ENCODE data around the gene ADGRG6. TPM values are rescaled to one million over a fixed set of nuclear protein-coding genes. Genes with fewer than 3 reads are reported as not detected.

Gene ADGRG6
- total RNA-seq, 4 donors from 2014 or later = 15.7 to 75.2 (median 19.2) TPM

- Histone ChIP-seq H3K4me3 (no peak overlapping the region), H3K27me3 (no peaks in the 10 kb centered on the region), H3K27ac (no peak overlapping the region), H3K9me3 (no peaks in the 10 kb centered on the region), H3K36me3 (no peaks in the 10 kb centered on the region), H3K4me1 (no peaks in the 10 kb centered on the region)
- in situ Hi-C loops (cut with MboI; ENCODE audit: low pct_ligation_motif_present in 1 of 4, low pct_unique_long_range_greater_than_20kb in 1 of 4, low sequenced_read_pairs in 3 of 4) = no loop called here
- no peak for TF ChIP-seq POLR2A (IDR thresholded peaks at IDR 0.05)
- TF ChIP-seq CTCF (IDR thresholded peaks at IDR 0.05) = no peak
- TF ChIP-seq POLR2AphosphoS5 (IDR thresholded peaks at IDR 0.05) = no peak
- TF ChIP-seq EP300 (IDR thresholded peaks at IDR 0.05; ENCODE audit: low read depth) = no peak
- 79 to 86% methylated on average over 2 of the region's 2 CpGs for WGBS, 2 donors (ENCODE audit: low coverage in 1 of 2)
- no peak for DNase-seq
- intact Hi-C loops (cut with DNase I; ENCODE audit: low total_unique reads) = no loop called here
Observed at GRCh38 chr6:142309426-142309825, 7.6 kb downstream of the ADGRG6 start.

- 62% methylated on average over 2 of the region's 2 CpGs; no CpG with 5 or more reads in 1 of the 2 donors for WGBS, 2 donors (ENCODE audit: low coverage in 1 of 2)
- no peak for DNase-seq
- TF ChIP-seq POLR2A (IDR thresholded peaks at IDR 0.05) (no peak), EP300 (IDR thresholded peaks at IDR 0.05; ENCODE audit: low read depth) (no peak)
- Histone ChIP-seq H3K4me3 (no peak overlapping the region), H3K27me3 (no peaks in the 10 kb centered on the region), H3K36me3 (no peaks in the 10 kb centered on the region), H3K27ac (no peak overlapping the region), H3K4me1 (no peaks in the 10 kb centered on the region), H3K9me3 (no peaks in the 10 kb centered on the region)
- intact Hi-C loops (cut with DNase I; ENCODE audit: low total_unique reads) = no loop called here
- in situ Hi-C loops (cut with MboI; ENCODE audit: low pct_ligation_motif_present in 1 of 4, low pct_unique_long_range_greater_than_20kb in 1 of 4, low sequenced_read_pairs in 3 of 4) = no loop called here
Observed at GRCh38 chr6:142313284-142313683, 11.5 kb downstream of the ADGRG6 start.

- Histone ChIP-seq H3K27ac (no peak overlapping the region), H3K27me3 (no peaks in the 10 kb centered on the region), H3K4me3 (no peak overlapping the region), H3K36me3 (no peaks in the 10 kb centered on the region), H3K9me3 (no peaks in the 10 kb centered on the region), H3K4me1 (no peaks in the 10 kb centered on the region)
- 86 to 96% methylated on average over 1 of the region's 1 CpG for WGBS, 2 donors (ENCODE audit: low coverage in 1 of 2)
- TF ChIP-seq POLR2A (IDR thresholded peaks at IDR 0.05) (no peak), POLR2AphosphoS5 (IDR thresholded peaks at IDR 0.05) (no peak), EP300 (IDR thresholded peaks at IDR 0.05; ENCODE audit: low read depth) (no peak), CTCF (IDR thresholded peaks at IDR 0.05) (no peak)
- no peak for DNase-seq
- intact Hi-C loops (cut with DNase I; ENCODE audit: low total_unique reads) (no loop called here), in situ Hi-C loops (cut with MboI; ENCODE audit: low pct_ligation_motif_present in 1 of 4, low pct_unique_long_range_greater_than_20kb in 1 of 4, low sequenced_read_pairs in 3 of 4) (no loop called here)
Observed at GRCh38 chr6:142316791-142317368, 15.1 kb downstream of the ADGRG6 start.

GRCh38 chr6:142318714-142319113, 16.9 kb downstream of the ADGRG6 start:
- DNase-seq = no peak
- H3K9me3 ChIP-seq = no peaks in the 10 kb centered on the region
- intact Hi-C loops (cut with DNase I; ENCODE audit: low total_unique reads) = no loop called here
- H3K36me3 ChIP-seq = no peaks in the 10 kb centered on the region
- WGBS, 2 donors (ENCODE audit: low coverage in 1 of 2) = 68 to 100% methylated on average over 1 of the region's 1 CpG
- in situ Hi-C loops (cut with MboI; ENCODE audit: low pct_ligation_motif_present in 1 of 4, low pct_unique_long_range_greater_than_20kb in 1 of 4, low sequenced_read_pairs in 3 of 4) = no loop called here
- no peak for TF ChIP-seq POLR2AphosphoS5 (IDR thresholded peaks at IDR 0.05)
- no peak for TF ChIP-seq CTCF (IDR thresholded peaks at IDR 0.05)
- TF ChIP-seq EP300 (IDR thresholded peaks at IDR 0.05; ENCODE audit: low read depth) = no peak
- no peak for TF ChIP-seq POLR2A (IDR thresholded peaks at IDR 0.05)
- H3K27me3 ChIP-seq = no peaks in the 10 kb centered on the region
- H3K4me1 ChIP-seq = peaks cover 0 to 15% (median 2%) of the 10 kb centered on the region in 4 donors
- H3K27ac ChIP-seq = no peak overlapping the region
- H3K4me3 ChIP-seq = no peak overlapping the region

GRCh38 chr6:142320366-142320765, 18.6 kb downstream of the ADGRG6 start:
- in situ Hi-C loops (cut with MboI; ENCODE audit: low pct_ligation_motif_present in 1 of 4, low pct_unique_long_range_greater_than_20kb in 1 of 4, low sequenced_read_pairs in 3 of 4) (no loop called here), intact Hi-C loops (cut with DNase I; ENCODE audit: low total_unique reads) (no loop called here)
- no peak for DNase-seq
- H3K27me3 ChIP-seq = no peaks in the 10 kb centered on the region
- no peak overlapping the region for H3K27ac ChIP-seq
- peaks cover 0 to 27% (median 7%) of the 10 kb centered on the region in 4 donors for H3K4me1 ChIP-seq
- 61 to 80% methylated on average over 3 of the region's 3 CpGs for whole genome bisulfite sequencing, 2 donors (ENCODE audit: low coverage in 1 of 2)
- no peak overlapping the region for H3K4me3 ChIP-seq
- no peaks in the 10 kb centered on the region for H3K9me3 ChIP-seq
- TF ChIP-seq POLR2A (IDR thresholded peaks at IDR 0.05) (no peak), CTCF (IDR thresholded peaks at IDR 0.05) (no peak), EP300 (IDR thresholded peaks at IDR 0.05; ENCODE audit: low read depth) (no peak), POLR2AphosphoS5 (IDR thresholded peaks at IDR 0.05) (no peak)
- H3K36me3 ChIP-seq = no peaks in the 10 kb centered on the region
